Mesothelial cell of epicardium (in vitro differentiated cells): ENCODE data around the gene DCDC1. TPM values are rescaled to one million over a fixed set of nuclear protein-coding genes. Genes with fewer than 3 reads are reported as not detected.

Source experiments
- DNase-seq, 2 experiments: peaks; one replicate each; pipeline ENCODE4 v3.0.0; 2021; ENCODE audit warnings: low spot score in 2 of 2; ENCODE audit not compliant: unreplicated experiment in 2 of 2
- H3K27ac Mint-ChIP-seq: 2 replicates; pipeline ENCODE4 v1.8.0; 2021; ENCODE audit warnings: mixed read lengths
- H3K27me3 Mint-ChIP-seq: 2 replicates; pipeline ENCODE4 v1.8.0; 2021; ENCODE audit warnings: low read depth, mixed read lengths
- H3K36me3 Mint-ChIP-seq: 2 replicates; pipeline ENCODE4 v1.8.0; 2021; ENCODE audit warnings: mixed read lengths
- H3K4me1 Mint-ChIP-seq: 2 replicates; pipeline ENCODE4 v1.8.0; 2021; ENCODE audit warnings: mixed read lengths
- H3K4me3 Mint-ChIP-seq: 2 replicates; pipeline ENCODE4 v1.8.0; 2021; ENCODE audit warnings: mild to moderate bottlenecking, moderate library complexity, mixed read lengths
- H3K9me3 Mint-ChIP-seq: 2 replicates; pipeline ENCODE4 v1.8.0; 2021; ENCODE audit warnings: mixed read lengths
- total RNA-seq: library from RNA; stranded (reverse); gene quantifications from 3 replicates; pipeline ENCODE4 v1.2.1, GENCODE V29; 2021
- TF ChIP-seq, protein P1 (sequence below): fragments of 200-600 bp; sonication (generic); IDR thresholded peaks from one replicate; pipeline ENCODE4 v1.5.0; 2021; ENCODE audit warnings: antibody characterized with exemption; ENCODE audit not compliant: unreplicated experiment

The DCDC1 gene
- total RNA-seq, 1 donor from 2014 or later, result 1.2 TPM

DNA sequence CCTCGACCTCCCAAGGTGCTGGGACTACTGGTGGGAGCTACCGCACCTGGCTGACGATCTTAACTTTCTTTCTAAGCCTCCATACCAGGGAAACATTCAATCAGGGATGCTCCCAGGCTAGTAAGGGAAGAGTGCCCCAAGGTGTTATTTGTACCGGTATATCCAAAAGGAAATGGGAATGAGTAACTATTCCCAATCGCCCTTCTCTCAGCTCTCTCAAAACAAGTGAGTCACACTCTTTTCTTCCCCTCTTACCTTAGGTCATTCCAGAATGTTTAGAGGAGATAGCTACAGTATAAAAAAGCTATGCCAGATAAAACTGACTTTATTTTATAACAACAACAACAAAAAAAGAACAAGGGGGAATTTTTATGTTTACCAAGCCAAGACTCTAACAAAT, 13.7 kb downstream of the DCDC1 start:
- Mint-ChIP-seq H3K36me3 (no peaks in the 10 kb centered on the region), H3K4me3 (no peak overlapping the region), H3K9me3 (no peaks in the 10 kb centered on the region), H3K4me1 (no peaks in the 10 kb centered on the region), H3K27ac (no peak overlapping the region), H3K27me3 (peaks cover 7% of the 10 kb centered on the region)
- no peak for DNase-seq
- TF ChIP-seq, protein P1, sequence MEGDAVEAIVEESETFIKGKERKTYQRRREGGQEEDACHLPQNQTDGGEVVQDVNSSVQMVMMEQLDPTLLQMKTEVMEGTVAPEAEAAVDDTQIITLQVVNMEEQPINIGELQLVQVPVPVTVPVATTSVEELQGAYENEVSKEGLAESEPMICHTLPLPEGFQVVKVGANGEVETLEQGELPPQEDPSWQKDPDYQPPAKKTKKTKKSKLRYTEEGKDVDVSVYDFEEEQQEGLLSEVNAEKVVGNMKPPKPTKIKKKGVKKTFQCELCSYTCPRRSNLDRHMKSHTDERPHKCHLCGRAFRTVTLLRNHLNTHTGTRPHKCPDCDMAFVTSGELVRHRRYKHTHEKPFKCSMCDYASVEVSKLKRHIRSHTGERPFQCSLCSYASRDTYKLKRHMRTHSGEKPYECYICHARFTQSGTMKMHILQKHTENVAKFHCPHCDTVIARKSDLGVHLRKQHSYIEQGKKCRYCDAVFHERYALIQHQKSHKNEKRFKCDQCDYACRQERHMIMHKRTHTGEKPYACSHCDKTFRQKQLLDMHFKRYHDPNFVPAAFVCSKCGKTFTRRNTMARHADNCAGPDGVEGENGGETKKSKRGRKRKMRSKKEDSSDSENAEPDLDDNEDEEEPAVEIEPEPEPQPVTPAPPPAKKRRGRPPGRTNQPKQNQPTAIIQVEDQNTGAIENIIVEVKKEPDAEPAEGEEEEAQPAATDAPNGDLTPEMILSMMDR, result no peak

DNA sequence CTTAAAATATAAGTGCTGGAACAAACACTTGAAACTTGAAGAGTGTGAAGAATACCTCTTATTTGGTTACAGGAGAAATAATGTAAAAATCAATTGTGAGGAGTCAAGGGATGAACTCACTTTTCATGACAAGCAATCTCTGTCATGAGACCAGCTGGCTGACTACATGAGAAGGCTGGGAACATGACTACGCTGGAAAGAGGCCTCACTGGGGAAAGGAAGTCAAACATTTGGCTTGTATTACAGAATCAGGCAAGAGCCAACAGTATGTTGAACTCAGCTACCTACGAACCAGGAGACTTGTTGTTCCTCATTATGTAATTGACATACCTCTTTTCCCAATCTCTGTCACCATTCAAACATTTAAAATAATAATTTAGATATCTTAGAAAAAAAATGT, 14.4 kb downstream of the DCDC1 start:
- Mint-ChIP-seq H3K27ac (no peak overlapping the region), H3K36me3 (no peaks in the 10 kb centered on the region), H3K4me3 (no peak overlapping the region), H3K4me1 (no peaks in the 10 kb centered on the region), H3K9me3 (no peaks in the 10 kb centered on the region), H3K27me3 (peaks cover 4% of the 10 kb centered on the region)
- TF ChIP-seq, protein P1, result no peak
- DNase-seq, result no peak

DNA sequence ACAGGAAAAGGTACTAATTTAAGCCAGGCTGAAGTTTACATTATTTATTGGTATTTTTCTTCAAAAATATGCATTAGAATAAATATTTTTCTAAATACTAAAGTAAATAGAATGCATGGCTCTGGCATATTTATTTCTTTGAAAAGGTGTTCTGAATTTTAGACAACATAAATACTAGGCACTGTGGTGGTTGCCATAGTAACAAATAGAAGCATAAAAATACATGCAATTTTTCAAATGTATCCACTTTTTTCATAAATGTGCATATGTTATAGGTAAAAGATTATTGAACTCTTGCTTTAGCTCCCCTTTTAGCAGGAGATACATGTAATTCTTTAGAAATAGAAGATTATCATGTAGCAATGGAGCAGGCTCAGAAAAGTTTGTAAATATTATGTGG, 18.4 kb downstream of the DCDC1 start:
- TF ChIP-seq, protein P1, result no peak
- no peak for DNase-seq
- H3K36me3 Mint-ChIP-seq, result no peaks in the 10 kb centered on the region
- H3K9me3 Mint-ChIP-seq, result no peaks in the 10 kb centered on the region
- H3K4me3 Mint-ChIP-seq, result no peak overlapping the region
- H3K27me3 Mint-ChIP-seq, result peaks cover 8% of the 10 kb centered on the region
- H3K4me1 Mint-ChIP-seq, result no peaks in the 10 kb centered on the region
- H3K27ac Mint-ChIP-seq, result no peak overlapping the region

DNA sequence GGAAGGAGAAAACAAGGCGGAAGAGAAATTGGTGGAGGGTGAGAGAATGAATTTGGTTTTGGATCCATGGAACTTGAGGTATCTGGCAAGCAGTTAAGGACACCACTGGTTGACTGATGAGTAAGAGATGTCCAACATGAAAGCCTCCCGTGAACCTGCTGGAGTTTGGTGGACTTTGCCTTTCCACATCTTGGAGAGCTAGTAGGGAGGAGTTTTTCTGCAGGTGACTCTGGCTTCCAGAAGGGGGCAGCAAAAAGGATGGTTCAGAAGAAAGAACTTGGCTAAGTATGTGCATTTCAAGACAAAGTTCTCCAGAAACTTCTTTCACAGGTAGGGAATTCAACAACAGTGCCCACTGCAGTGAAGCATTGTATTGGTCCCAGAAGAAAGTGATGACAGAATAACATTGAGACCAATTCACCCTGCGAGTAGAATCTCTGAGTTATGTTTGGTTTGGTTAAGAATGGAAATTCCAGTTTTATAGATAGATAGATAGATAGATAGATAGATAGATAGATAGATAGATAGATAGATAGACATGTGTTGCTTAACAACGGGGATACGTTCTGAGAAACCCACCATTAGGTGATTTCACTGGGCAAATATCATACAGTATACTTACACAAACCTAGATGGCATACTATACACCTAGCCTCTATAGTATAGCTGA, 28.5 kb downstream of the DCDC1 start:
- Mint-ChIP-seq H3K4me3 (no peak overlapping the region), H3K27me3 (peaks cover 15% of the 10 kb centered on the region), H3K9me3 (no peaks in the 10 kb centered on the region), H3K27ac (no peak overlapping the region), H3K4me1 (no peaks in the 10 kb centered on the region), H3K36me3 (no peaks in the 10 kb centered on the region)
- TF ChIP-seq, protein P1, result peak; percentile 47
- DNase-seq, result no peak

DNA sequence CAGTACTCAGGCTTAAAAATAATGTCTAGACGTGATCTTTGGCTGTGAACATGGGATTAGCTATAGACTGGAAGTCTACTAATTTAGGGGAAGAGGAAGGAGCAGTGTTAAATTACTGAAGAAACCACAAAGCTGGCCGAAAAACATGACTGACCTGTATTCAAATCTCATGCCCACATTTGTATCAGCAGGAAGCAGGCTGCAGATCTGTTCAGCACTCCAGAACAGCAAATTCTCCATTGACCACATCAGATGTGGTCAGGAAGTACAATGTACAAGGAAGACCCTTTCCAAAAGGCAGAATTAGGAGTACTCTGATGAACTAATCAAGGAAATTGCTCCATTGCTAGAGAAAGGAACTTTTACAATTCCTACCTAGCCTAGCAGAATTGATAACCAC, 31.7 kb downstream of the DCDC1 start:
- Mint-ChIP-seq H3K36me3 (no peaks in the 10 kb centered on the region), H3K9me3 (peaks cover 5% of the 10 kb centered on the region), H3K27me3 (peaks cover 16% of the 10 kb centered on the region), H3K27ac (no peak overlapping the region), H3K4me3 (no peak overlapping the region), H3K4me1 (no peaks in the 10 kb centered on the region)
- no peak for DNase-seq
- TF ChIP-seq, protein P1, result no peak
